DMS153 treated with DMSO at 0.1 percent for 48 hours (cell line): ENCODE results near the gene ZNF555.
"Not testable (repeated sequence)": the region's sequence is repeated elsewhere in the genome, so short reads cannot be mapped to it uniquely, and the experiment has no call there.

Experiments used
- DNase-seq: peaks from one replicate; lab custom pipeline; 2025; ENCODE audit not compliant: unreplicated experiment; lab: John Stamatoyannopoulos, UW

ZNF555 gene

GRCh38 chr19:2806736-2807378, 34.4 kb upstream of the ZNF555 start:
- DNase-seq = no peak

- no peak for DNase-seq
Observed at GRCh38 chr19:2807379-2808128, 33.7 kb upstream of the ZNF555 start.

GRCh38 chr19:2808129-2808941, 32.9 kb upstream of the ZNF555 start:
- DNase-seq = no peak

GRCh38 chr19:2809387-2810140, 31.7 kb upstream of the ZNF555 start:
- DNase-seq = no peak

- no peak for DNase-seq
Observed at GRCh38 chr19:2810141-2811091, 30.9 kb upstream of the ZNF555 start.

- no peak for DNase-seq
Observed at GRCh38 chr19:2811221-2811722, 30.0 kb upstream of the ZNF555 start.

- DNase-seq = no peak
Observed at GRCh38 chr19:2811735-2812413, 29.4 kb upstream of the ZNF555 start.

- no peak for DNase-seq
Observed at GRCh38 chr19:2812414-2813234, 28.7 kb upstream of the ZNF555 start.

- DNase-seq = no peak
Observed at GRCh38 chr19:2813235-2814160, 27.8 kb upstream of the ZNF555 start.

- no peak for DNase-seq
Observed at GRCh38 chr19:2814426-2814825, 26.8 kb upstream of the ZNF555 start.

GRCh38 chr19:2815191-2815614, 26.1 kb upstream of the ZNF555 start:
- DNase-seq = no peak

GRCh38 chr19:2815923-2816322, 25.4 kb upstream of the ZNF555 start:
- no peak for DNase-seq

GRCh38 chr19:2816641-2817040, 24.6 kb upstream of the ZNF555 start:
- DNase-seq = no peak

- DNase-seq = not testable (repeated sequence)
Observed at GRCh38 chr19:2817237-2817829, 23.9 kb upstream of the ZNF555 start.

GRCh38 chr19:2819540-2820111, 21.6 kb upstream of the ZNF555 start, which contains the start of gene ZNF554:
Gene ZNF554, plus strand, starts transcription at chr19:2819868. Its CDS starts 204 bp downstream, at chr19:2820072.
- peak; percentile 88 for DNase-seq

GRCh38 chr19:2820112-2820702, 21.1 kb upstream of the ZNF555 start:
- no peak for DNase-seq
